Amniotic stem cell (primary cell): ENCODE results near the gene STPG2.
"Not testable (repeated sequence)": the region's sequence is repeated elsewhere in the genome, so short reads cannot be mapped to it uniquely, and the experiment has no call there.

Experiments
- DNase-seq: peaks from one replicate; lab custom pipeline; 2025; lab: John Stamatoyannopoulos, UW

STPG2 gene

GRCh38 chr4:97942951-97943350, 200.3 kb downstream of the STPG2 start:
- DNase-seq: no peak

DNA sequence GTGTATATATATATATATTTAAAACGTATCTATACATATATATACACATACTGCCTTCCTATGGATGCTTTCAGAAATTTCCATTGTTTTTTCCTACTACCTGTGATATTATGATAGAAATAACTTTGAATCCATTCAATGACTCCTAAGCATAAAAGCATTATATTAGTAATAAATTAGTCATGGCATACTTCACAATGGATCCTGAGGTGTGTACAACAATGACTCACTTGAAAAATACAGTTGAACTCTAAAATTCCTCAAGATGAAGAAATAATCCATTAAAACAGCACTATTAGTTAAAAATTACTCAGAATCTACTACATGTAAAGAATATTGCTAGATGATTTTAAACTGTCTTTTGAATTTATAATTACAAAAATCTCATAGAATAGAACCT, 201.1 kb downstream of the STPG2 start:
- no peak for DNase-seq

- no peak for DNase-seq
Observed at GRCh38 chr4:97938141-97938540, 205.1 kb downstream of the STPG2 start.

- DNase-seq: no peak
Observed at GRCh38 chr4:97924341-97924958, 218.8 kb downstream of the STPG2 start.

DNA sequence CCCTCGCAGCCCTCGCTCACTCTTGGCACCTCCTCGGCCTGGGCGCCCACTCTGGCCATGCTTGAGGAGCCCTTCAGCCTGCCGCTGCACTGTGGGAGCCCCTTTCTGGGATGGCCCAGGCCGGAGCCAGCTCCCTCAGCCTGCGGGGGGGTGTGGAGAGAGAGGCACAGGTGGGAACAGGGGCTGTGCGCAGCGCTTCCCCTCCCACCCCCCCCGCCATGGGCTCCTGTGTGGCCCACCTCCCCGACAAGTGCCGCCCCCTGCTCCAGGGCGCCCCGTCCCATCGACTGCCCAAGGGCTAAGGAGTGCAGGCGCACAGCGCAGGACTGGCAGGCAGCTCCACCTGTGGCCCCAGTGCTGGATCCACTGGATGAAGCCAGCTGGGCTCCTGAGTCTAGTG, 220.2 kb downstream of the STPG2 start:
- DNase-seq: no peak

DNA sequence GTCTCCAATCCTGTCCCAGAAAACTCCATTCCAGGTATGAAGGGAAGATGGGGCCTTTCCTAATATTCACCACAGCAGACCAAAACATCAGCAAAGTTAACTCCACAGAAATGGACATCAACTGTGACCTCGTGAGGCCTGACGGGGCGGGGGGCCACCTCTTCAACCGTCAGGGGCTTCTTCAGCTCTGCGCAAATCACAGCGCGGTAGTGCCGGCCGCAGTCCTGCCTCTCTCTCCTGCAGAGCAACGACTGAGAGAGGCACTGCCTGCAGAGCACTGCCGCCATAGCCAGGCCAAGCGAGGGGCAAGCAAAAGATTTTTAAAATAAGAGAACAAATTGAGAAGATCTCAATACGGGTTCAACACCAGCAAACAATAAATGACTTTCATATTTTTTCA, 226.2 kb downstream of the STPG2 start:
- no peak for DNase-seq

DNA sequence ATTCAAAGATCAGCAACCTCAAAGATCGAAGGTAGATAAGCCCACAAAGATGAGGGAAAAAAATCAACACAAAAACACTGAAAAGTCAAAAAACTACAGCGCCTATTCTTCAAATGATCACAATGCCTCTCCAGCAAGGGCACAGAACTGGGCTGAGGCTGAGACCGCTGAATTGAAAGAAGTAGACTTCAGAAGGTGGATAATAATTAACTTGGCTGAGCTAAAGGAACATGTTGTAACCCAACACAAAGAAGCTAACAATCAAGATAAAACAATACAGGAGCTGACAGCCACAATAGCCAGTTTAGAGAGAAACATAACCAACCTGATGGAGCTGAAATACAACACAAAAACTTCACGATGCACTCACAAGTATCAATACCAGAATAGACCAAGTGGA, 231.1 kb downstream of the STPG2 start:
- DNase-seq: no peak

DNA sequence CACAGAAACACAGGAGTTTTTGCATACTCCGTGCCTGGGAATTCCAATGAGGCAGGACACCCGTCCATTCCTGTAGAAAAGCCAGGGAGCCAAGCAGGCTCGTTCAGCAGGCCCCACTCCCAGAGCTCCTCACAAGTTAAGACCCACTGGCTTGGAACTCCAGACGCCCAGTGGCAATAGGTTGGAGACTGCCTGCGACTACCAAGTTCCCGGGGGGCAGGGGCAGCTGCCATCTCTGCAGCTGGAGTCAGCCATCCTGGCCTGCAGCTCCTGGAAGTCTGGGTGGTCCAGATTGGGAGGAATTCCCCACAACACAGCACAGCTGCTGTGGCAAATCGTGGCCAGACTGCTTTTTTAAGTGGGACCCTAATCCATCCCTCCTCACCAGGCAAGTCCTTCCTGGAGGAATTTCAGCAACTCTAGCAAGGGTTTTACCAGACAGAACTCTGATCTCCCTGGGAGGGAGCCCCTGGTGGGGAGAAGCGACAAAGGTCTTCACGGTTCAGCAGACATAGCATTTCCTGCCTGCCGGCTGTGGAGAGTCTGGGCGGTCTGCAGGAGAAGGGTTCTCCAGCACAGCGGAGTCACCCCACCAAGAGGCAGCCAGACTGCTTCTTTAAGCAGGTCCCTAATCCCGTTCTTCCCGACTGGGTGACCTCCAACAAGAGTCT, 231.9 kb downstream of the STPG2 start:
- no peak for DNase-seq

- DNase-seq: no peak
Observed at GRCh38 chr4:97910005-97910404, 233.3 kb downstream of the STPG2 start.

- not testable (repeated sequence) for DNase-seq
Observed at GRCh38 chr4:97903436-97904189, 239.7 kb downstream of the STPG2 start.

GRCh38 chr4:97900229-97900628, 243.0 kb downstream of the STPG2 start:
- DNase-seq: no peak

- DNase-seq: no peak
Observed at GRCh38 chr4:97892592-97893266, 250.5 kb downstream of the STPG2 start.

DNA sequence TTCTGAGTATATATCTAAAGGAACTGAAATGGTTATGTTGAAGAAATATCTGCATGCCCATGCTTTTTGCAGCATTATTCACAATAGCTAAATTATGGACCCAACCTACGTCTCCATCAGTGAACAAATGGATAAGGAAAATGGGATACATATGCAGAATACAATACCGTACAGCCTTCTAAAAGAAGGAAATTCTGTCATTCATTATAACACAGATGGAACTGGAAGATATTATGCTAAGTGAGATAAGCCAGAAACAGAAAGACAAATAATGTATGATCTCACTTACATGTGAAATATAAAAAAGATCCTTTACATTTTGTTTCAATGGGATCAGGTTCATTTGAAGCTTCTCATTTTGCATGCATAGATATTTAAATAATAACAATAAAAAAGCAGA, 263.3 kb downstream of the STPG2 start:
- no peak for DNase-seq

GRCh38 chr4:97868097-97868496, 275.2 kb downstream of the STPG2 start:
- no peak for DNase-seq

DNA sequence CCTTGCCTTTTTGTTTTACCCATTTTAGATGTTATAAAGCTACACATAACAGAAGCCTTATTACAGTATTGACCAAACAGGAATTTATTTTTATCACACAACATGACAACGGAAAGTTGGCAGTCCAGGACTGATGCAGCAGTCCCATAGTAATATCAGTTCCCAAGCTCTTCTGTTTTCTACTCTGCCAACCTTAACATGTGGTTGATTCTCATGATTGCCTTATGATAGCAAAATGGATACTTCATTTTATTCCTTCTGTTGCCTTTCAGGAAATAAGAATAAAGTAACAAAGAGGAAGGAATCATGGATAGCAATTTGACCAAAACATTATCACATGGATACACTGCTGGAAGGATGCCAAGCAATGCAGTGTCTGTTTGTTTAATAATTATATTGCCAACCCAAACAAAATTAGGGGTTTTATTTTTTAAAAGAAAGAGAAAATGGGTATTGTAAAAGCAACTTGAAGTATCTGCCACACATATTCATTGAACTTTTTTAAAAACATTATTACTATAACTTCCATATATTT, 275.7 kb downstream of the STPG2 start:
- DNase-seq: no peak

DNA sequence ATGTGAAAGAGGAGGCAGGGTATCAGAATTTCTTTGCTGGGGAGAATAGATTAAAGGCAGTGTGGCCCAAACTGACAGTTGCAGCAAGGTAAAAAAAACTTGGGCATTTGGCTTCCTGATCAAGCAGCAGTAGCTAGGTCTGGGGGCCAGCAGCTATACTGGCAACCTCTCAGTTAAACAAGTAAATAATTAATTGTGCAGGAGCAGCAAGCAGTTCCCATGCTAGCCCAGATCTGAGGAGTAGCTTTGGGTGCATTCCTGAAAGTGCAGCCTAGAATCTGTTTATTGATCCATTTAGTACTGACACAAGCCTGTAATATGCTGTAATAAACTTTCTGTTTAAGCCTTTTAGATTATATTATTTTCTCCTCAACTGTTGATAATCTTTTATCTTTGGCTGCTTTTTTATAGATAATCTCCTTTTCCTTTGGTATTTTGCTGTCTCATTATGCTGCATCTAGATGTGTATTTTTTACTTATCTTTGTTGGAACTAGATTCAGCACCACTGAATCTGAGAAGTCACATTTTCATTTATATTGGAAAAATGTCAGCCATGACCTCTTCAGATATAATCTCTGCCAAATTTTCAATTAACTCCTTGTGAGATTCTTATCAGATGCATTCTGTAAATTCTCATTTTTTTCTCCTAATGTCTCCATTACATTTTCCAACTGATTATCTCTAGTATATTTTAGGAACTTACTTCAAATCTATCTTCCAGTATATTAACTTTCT, 276.3 kb downstream of the STPG2 start:
- no peak for DNase-seq

DNA sequence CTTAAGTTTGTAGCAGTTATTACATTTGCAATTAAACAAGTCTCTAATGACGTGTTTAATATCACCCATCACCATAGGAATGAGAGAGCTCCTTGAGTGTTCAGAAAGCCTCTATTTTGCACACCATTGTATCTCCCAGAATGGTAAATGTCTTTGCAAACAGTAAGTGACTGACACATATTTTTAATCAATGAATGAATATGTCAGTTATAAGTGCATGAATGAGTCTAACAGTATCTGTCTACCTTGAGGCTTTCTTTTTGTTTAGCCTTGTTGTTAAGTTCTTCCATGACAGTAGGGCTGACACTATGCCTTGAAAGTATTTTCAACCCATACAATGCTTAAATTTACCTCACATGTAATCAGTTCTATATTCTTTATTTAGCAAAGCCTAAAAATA, 292.2 kb downstream of the STPG2 start:
- no peak for DNase-seq

- DNase-seq: no peak
Observed at GRCh38 chr4:97845758-97846157, 297.5 kb downstream of the STPG2 start.

DNA sequence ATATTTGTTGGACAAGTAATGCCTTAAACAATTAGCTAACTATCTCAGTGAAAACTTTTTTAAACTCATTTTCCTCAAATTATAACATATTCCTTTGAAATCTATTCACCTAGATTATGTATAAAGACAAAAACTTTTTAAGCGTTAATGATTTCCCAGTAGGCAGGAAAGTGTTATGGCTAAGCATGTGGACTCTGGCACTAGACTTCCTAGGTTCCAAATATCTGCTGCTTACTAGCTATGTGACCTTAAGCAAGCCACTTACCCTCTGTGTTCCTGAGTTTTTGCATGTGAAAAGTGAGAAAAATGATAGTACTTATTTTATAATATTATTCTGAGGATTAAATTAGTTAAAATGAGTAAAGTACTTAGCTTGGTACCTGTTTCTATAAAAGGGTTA, 301.8 kb downstream of the STPG2 start:
- DNase-seq: no peak

- DNase-seq: no peak
Observed at GRCh38 chr4:97836662-97837061, 306.6 kb downstream of the STPG2 start.

- no peak for DNase-seq
Observed at GRCh38 chr4:97828646-97829045, 314.6 kb downstream of the STPG2 start.

- DNase-seq: no peak
Observed at GRCh38 chr4:97819294-97819693, 324.0 kb downstream of the STPG2 start.
